NT2/D1 (cell line): ENCODE results near the gene GDF2.

Source experiments
- SUZ12 ChIP-seq: IDR thresholded peaks from 2 replicates; pipeline ENCODE4 v1.6.1; 2011; ENCODE audit not compliant: insufficient read length, insufficient read depth; ENCODE audit errors: extremely low read depth
- YY1 ChIP-seq: IDR thresholded peaks from 2 replicates; pipeline ENCODE4 v1.6.1; 2011; ENCODE audit not compliant: insufficient read length, insufficient read depth

DNA sequence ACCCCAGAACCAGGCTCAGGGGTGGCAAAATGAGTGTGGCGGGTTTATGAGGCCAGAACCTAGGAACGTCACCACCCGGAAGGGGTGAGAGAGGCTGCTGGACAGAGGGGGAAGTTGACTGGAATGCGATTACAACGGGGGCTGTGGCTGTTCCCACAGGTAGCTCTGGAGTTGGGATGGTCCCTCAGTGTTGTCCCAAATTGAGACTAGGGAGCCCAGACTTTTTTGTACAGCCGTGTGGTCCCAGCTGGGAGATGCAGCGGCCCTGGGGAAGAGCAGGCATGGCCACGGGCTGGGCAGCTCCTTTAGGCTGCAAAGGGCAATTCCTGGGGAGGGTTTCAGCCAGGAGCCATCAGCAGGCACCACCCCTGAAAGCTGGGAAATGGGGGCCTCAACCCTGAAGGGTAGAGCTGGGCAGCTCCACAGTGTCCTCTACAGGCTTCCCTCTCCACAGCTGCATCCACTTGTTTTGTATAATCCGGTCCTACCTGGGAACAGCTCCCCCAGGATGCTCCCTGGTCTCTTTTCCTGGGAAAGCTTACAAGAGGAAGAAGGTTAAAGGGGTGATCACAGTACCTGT is 33.2 kb upstream of the GDF2 start:
- no peak for TF ChIP-seq YY1
- TF ChIP-seq SUZ12: no peak
